Lower lobe of right lung (tissue), 2 donors: ENCODE measurements around the gene LRRC37A3. TPM values are rescaled to one million over a fixed set of nuclear protein-coding genes. Genes with fewer than 3 reads are reported as not detected.
"Not testable (repeated sequence)": the region's sequence is repeated elsewhere in the genome, so short reads cannot be mapped to it uniquely, and the experiment has no call there.

ENCODE experiments used
- ATAC-seq, 2 donors: fragments of 200-7000 bp; cut with Tn5 transposase; one replicate each; pipeline ENCODE4 v1.9.1; 2020 to 2022; ENCODE audit warnings: mild to moderate bottlenecking in 2 of 2, moderate library complexity in 2 of 2
- DNase-seq: peaks from one replicate; pipeline ENCODE4 v3.0.0-alpha.2; 2020
- H3K27ac ChIP-seq: fragments of 200-600 bp; one replicate; pipeline ENCODE4 v1.8.0; 2022
- H3K27me3 ChIP-seq: fragments of 200-600 bp; one replicate; pipeline ENCODE4 v1.8.0; 2022; ENCODE audit warnings: low read depth
- H3K36me3 ChIP-seq: fragments of 200-600 bp; one replicate; pipeline ENCODE4 v1.8.0; 2022; ENCODE audit warnings: mild to moderate bottlenecking
- H3K4me1 ChIP-seq: fragments of 200-600 bp; one replicate; pipeline ENCODE4 v1.8.0; 2022
- H3K4me3 ChIP-seq: fragments of 200-600 bp; one replicate; pipeline ENCODE4 v1.8.0; 2022; ENCODE audit warnings: mild to moderate bottlenecking
- H3K9me3 ChIP-seq: fragments of 200-600 bp; one replicate; pipeline ENCODE4 v1.8.0; 2022
- intact Hi-C: fragments of 100-400 bp; cut with DNase I; formaldehyde crosslinking; loops from one replicate; pipeline ENCODE4 v1.11.0; 2022
- total RNA-seq: library from RNA; stranded (reverse); fragmentation: NEBNext Ultra II Directional; extraction: Animal tissue kit (Norgen Biotek cat#: 25700); gene quantifications from one replicate; pipeline ENCODE4 v1.2.1, GENCODE V29; 2021
- TF ChIP-seq, protein P1 (sequence below): fragments of 200-600 bp; IDR thresholded peaks from one replicate; pipeline ENCODE4 v1.8.0; 2022; ENCODE audit warnings: antibody characterized with exemption, mild to moderate bottlenecking
- donor health status: DM: no; HTN: yes; CAD: no; lungs with severe emphysema.

LRRC37A3 gene
- total RNA-seq, 1 donor from 2014 or later, result 10.8 TPM

- TF ChIP-seq, protein P1, sequence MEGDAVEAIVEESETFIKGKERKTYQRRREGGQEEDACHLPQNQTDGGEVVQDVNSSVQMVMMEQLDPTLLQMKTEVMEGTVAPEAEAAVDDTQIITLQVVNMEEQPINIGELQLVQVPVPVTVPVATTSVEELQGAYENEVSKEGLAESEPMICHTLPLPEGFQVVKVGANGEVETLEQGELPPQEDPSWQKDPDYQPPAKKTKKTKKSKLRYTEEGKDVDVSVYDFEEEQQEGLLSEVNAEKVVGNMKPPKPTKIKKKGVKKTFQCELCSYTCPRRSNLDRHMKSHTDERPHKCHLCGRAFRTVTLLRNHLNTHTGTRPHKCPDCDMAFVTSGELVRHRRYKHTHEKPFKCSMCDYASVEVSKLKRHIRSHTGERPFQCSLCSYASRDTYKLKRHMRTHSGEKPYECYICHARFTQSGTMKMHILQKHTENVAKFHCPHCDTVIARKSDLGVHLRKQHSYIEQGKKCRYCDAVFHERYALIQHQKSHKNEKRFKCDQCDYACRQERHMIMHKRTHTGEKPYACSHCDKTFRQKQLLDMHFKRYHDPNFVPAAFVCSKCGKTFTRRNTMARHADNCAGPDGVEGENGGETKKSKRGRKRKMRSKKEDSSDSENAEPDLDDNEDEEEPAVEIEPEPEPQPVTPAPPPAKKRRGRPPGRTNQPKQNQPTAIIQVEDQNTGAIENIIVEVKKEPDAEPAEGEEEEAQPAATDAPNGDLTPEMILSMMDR, result peak; percentile 63
- H3K9me3 ChIP-seq, DNase-seq, intact Hi-C loops, H3K27me3 ChIP-seq, H3K27ac ChIP-seq, H3K36me3 ChIP-seq, H3K4me1 ChIP-seq, H3K4me3 ChIP-seq: not testable (repeated sequence)
- peak; percentile 87 to 92 for ATAC-seq
These were observed 8.2 kb upstream of the LRRC37A3 start for GRCh38 chr17:64927444-64927843.

DNA sequence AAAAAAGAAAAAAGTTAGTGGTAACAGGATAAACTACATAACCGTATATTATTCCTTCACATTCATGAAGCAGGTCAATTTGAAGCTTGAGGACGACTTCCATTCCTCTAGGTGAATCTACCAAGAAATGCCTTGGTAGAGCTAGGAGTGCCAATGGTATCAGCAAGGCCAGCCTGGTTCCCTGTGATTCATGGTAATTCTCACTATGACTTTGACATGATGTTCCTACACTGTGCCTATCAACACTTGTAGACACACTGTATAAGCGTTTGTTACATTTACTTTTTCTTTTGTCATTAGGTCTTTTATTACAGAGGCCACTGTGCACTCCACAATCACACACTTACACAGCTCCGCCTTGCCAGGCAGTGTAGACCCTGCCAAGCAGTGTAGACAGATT lies 7.2 kb upstream of the LRRC37A3 start:
- DNase-seq, H3K27me3 ChIP-seq, H3K27ac ChIP-seq, H3K4me3 ChIP-seq, intact Hi-C loops, H3K4me1 ChIP-seq, H3K9me3 ChIP-seq, H3K36me3 ChIP-seq: not testable (repeated sequence)
- peak in 1 of 2 donors; percentile 38 for ATAC-seq

- H3K9me3 ChIP-seq, H3K27me3 ChIP-seq, DNase-seq, intact Hi-C loops, H3K27ac ChIP-seq, H3K4me3 ChIP-seq, H3K4me1 ChIP-seq, ATAC-seq, H3K36me3 ChIP-seq: not testable (repeated sequence)
These were observed 6.0 kb upstream of the LRRC37A3 start for GRCh38 chr17:64925244-64925643.

DNA sequence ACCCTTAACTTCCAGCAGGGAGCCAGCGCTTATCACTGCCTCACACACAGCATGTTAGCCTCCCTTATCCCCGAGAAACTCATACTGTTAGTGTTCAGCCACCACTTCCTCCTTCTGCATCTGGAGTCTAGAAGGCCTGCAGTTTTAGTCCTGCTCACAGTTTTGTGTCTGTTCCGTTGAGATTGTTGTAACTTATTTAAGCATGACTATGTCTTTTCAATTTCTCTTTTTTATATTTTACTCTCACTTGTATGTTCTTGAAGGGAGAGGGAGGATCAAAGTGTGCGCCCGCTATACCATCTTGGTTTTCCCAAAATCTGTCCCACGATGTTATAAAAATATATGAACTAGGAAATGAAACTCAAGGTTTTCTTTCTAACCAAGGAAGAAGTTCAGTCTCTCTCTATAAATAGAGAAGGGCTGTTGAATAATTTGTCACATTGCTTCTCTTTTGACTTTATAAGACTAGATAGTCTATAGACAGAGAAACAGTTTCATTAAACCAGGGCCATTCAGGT lies 3.8 kb upstream of the LRRC37A3 start:
- H3K36me3 ChIP-seq, H3K27ac ChIP-seq, H3K27me3 ChIP-seq, H3K4me1 ChIP-seq, DNase-seq, H3K9me3 ChIP-seq, H3K4me3 ChIP-seq, ATAC-seq, intact Hi-C loops: not testable (repeated sequence)

DNA sequence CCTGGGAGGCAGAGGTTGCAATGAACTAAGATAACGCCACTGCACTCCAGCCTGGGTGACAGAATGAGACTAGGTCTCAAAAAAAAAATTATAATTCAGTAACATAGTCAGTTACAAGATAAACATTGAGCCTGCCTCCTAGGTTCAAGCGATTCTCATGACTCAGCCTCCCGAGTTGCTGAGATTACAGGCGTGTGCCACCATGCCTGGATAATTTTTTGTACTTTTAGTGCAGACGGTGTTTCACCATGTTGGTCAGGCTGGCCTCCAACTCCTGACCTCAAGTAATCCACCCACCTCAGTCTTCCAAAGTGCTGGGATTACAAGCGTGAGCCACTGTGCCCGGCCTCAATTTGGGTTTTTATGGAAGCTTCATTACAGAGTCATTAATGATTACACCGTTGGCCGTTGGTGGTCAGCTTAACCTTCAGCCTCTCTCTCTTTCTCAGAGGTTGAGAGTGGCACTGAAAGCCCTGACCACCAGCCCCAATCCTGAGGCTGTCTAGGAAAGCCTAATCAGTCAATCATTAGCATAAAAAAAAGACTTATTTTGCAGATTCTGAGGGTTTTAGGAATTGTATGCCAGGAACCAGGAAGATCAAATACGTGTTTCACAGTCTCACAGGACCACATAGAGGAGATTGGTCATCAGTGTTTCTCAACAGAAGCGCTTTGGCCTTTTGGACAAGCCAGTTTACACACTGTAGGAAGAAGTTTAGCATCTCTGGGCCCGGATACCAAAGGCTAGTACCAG lies 1.3 kb upstream of the LRRC37A3 start:
- Histone ChIP-seq H3K27me3 (no peaks in the 10 kb centered on the region), H3K4me1 (peaks cover 7% of the 10 kb centered on the region), H3K27ac (no peak overlapping the region), H3K36me3 (no peaks in the 10 kb centered on the region), H3K9me3 (no peaks in the 10 kb centered on the region), H3K4me3 (no peak overlapping the region)
- TF ChIP-seq, protein P1, result no peak
- intact Hi-C loops, result no loop called here
- ATAC-seq, result no peak
- no peak for DNase-seq

DNA sequence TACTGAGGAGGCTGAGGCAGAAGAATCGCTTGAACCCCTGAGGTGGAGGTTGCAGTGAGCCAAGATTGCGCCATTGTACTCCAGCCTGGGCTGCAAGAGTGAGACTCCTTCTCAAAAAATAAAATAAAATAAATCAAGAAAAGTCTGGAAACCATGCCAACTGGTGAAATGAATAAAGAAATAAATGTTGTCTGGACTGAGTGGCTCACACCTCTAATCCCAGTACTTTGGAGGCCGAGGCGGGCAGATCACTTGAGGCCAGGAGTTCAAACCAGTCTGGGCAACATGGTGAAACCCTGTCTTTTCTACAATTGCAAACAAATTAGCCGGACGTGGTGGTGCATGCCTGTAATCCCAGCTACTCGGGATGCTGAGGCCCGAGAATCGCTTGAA lies 744 bp upstream of the LRRC37A3 start:
- Histone ChIP-seq H3K27ac (peak overlapping the region; percentile 92), H3K4me3 (peak overlapping the region; percentile 63)

DNA sequence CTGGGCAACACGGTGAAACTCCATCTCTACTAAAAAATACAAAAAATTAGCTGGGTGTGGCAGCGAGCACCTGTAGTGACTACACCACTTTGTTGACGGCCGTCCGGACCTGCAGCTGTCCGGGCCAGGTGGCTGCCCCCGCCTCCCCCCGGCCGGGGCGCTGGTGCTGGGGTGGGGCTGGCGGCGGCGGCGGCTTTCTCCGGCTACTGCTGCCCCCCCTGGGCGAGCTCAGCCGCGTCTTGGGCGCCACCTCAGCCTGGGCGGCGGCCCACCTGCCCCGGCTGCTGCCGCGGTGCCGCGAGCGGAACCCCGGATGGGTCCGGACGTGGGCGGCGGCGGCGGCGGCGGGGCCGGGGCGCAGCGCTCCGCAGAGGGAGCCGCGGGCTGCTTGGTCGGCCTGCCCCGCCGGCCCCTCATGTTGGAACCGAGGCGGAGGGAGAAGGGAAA lies 413 bp downstream of the LRRC37A3 start:
- intact Hi-C loops, H3K4me1 ChIP-seq, H3K36me3 ChIP-seq, H3K9me3 ChIP-seq, H3K27me3 ChIP-seq: not testable (repeated sequence)
- ATAC-seq, result peak; percentile 69 to 73
- H3K4me3 ChIP-seq, result peak overlapping the region; percentile 63
- peak overlapping the region; percentile 92 for H3K27ac ChIP-seq
- peak; percentile 74 for DNase-seq

More for the DNA sequence above, 744 bp upstream of the LRRC37A3 start:
- intact Hi-C loops, result no loop called here
- no peaks in the 10 kb centered on the region for H3K9me3 ChIP-seq
- no peak for DNase-seq
- H3K27me3 ChIP-seq, result no peaks in the 10 kb centered on the region
- TF ChIP-seq, protein P1, result no peak
- ATAC-seq, result peak in 1 of 2 donors; percentile 41
- peaks cover 7% of the 10 kb centered on the region for H3K4me1 ChIP-seq
- H3K36me3 ChIP-seq, result no peaks in the 10 kb centered on the region

GRCh38 chr17:64917540-64917939 lies 1.7 kb downstream of the LRRC37A3 start:
- H3K27me3 ChIP-seq, H3K9me3 ChIP-seq, ATAC-seq, intact Hi-C loops, DNase-seq, H3K27ac ChIP-seq, H3K36me3 ChIP-seq, H3K4me3 ChIP-seq, H3K4me1 ChIP-seq: not testable (repeated sequence)

- ATAC-seq, H3K27ac ChIP-seq: not testable (repeated sequence)
These were observed 4.0 kb downstream of the LRRC37A3 start for GRCh38 chr17:64915244-64915643.

GRCh38 chr17:64910191-64910514 lies 9.1 kb downstream of the LRRC37A3 start:
- intact Hi-C loops, H3K4me1 ChIP-seq, ATAC-seq, H3K36me3 ChIP-seq, H3K4me3 ChIP-seq, H3K27ac ChIP-seq, H3K27me3 ChIP-seq, H3K9me3 ChIP-seq, DNase-seq: not testable (repeated sequence)

More at GRCh38 chr17:64915244-64915643, 4.0 kb downstream of the LRRC37A3 start:
- H3K36me3 ChIP-seq, H3K9me3 ChIP-seq, H3K27me3 ChIP-seq, H3K4me1 ChIP-seq, H3K4me3 ChIP-seq, intact Hi-C loops, DNase-seq: not testable (repeated sequence)
